Activated CD4-positive, CD25-positive, alpha-beta regulatory T cell treated with anti-CD3 and anti-CD28 coated beads, Interleukin-2, amount 50 U/mL, for 72 hours (primary cell): ENCODE data around the gene RNF19B.
"Not testable (repeated sequence)": the region's sequence is repeated elsewhere in the genome, so short reads cannot be mapped to it uniquely, and the experiment has no call there.

ENCODE experiments used
- DNase-seq: peaks from one replicate; pipeline ENCODE4 v3.0.0; 2021

The RNF19B gene

GRCh38 chr1:32927441-32927840 is 37.2 kb downstream of the RNF19B start:
- DNase-seq = no peak

- no peak for DNase-seq
Observed at GRCh38 chr1:32926562-32926961, 38.0 kb downstream of the RNF19B start.

- no peak for DNase-seq
Observed at GRCh38 chr1:32925403-32926162, 39.0 kb downstream of the RNF19B start.

- no peak for DNase-seq
Observed at GRCh38 chr1:32924881-32925344, 39.7 kb downstream of the RNF19B start.

GRCh38 chr1:32920833-32921232 is 43.8 kb downstream of the RNF19B start:
- no peak for DNase-seq

GRCh38 chr1:32919811-32920733 is 44.5 kb downstream of the RNF19B start:
- no peak for DNase-seq

GRCh38 chr1:32918179-32918578 is 46.4 kb downstream of the RNF19B start:
- DNase-seq = no peak

- no peak for DNase-seq
Observed at GRCh38 chr1:32917521-32917920, 47.1 kb downstream of the RNF19B start.

- DNase-seq = no peak
Observed at GRCh38 chr1:32915766-32916706, 48.6 kb downstream of the RNF19B start.

GRCh38 chr1:32910319-32910718 is 54.3 kb downstream of the RNF19B start:
- DNase-seq = no peak

- no peak for DNase-seq
Observed at GRCh38 chr1:32907435-32907834, 57.2 kb downstream of the RNF19B start.

- DNase-seq = no peak
Observed at GRCh38 chr1:32906654-32907053, 58.0 kb downstream of the RNF19B start.

- not testable (repeated sequence) for DNase-seq
Observed at GRCh38 chr1:32905588-32905987, 59.0 kb downstream of the RNF19B start.

- DNase-seq = no peak
Observed at GRCh38 chr1:32904797-32905196, 59.8 kb downstream of the RNF19B start.

GRCh38 chr1:32903991-32904785 is 60.4 kb downstream of the RNF19B start:
- DNase-seq = no peak

GRCh38 chr1:32902535-32902920 is 62.1 kb downstream of the RNF19B start:
- DNase-seq = no peak

GRCh38 chr1:32901823-32902534 is 62.6 kb downstream of the RNF19B start:
- DNase-seq = no peak

GRCh38 chr1:32900956-32901822 is 63.4 kb downstream of the RNF19B start, which contains the start of gene TMEM54:
TMEM54 (minus strand) TSS chr1:32901389; CDS start chr1:32901238, 151 bp downstream.
- no peak for DNase-seq

GRCh38 chr1:32900371-32900955 is 64.1 kb downstream of the RNF19B start:
- DNase-seq = no peak
